ENCODE results near the gene FJX1.

- TF ChIP-seq POLR2AphosphoS5 (IDR thresholded peaks at IDR 0.05; ENCODE audit: insufficient read depth in 1 of 2, low read depth in 1 of 2) = no peak
- peak; percentile 64 to 75 (median 70) for TF ChIP-seq CTCF (IDR thresholded peaks at IDR 0.05)
- TF ChIP-seq POLR2A (IDR thresholded peaks at IDR 0.05) = no peak
These were observed 2.0 kb upstream of the FJX1 start for GRCh38 chr11:35615921-35616900.

Data from vagina (tissue), 2 donors.